Raji (cell line): ENCODE measurements around the gene RNF144B.

Source experiments
- POLR2A ChIP-seq: IDR thresholded peaks from 2 replicates; pipeline ENCODE4 v1.6.1; 2011; ENCODE audit warnings: low read depth, low read length, control low read depth; ENCODE audit not compliant: insufficient read depth

Gene RNF144B

DNA sequence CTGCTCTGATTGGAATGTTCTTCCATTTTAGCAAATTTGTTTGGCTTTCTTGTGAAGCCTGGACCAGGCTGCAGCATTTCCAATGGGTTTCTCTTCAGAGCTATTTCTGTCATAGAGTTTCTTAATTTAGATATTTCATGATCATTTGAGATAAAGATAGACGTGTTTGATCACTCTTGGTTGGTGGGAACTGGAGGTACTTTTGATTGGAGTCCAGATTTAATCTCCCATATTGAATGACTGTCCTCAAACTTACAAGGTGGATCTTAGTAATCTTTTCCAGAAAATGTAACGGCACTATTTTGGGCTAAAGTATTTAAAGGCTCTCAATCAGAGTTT, 29.2 kb downstream of the RNF144B start:
- no peak for TF ChIP-seq POLR2A

DNA sequence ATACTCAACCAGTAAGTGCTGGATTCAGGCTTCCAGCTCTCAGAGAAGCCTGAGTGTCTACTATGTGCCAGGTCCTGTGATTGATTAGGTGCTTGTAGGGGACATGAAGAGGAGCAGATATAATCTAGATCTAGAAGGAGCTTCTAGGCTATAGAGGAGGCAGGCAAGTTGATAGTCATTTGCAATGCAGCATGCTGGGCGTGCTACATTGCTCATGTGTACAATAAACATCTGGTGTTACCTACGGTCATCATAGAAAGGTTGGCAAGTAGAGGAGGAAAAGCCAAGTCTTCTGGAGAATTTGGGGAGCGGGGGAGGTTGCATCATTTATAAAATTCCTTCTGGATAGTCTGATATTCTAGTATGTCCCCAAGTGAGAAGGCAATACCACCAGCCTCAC, 33.2 kb downstream of the RNF144B start:
- TF ChIP-seq POLR2A = no peak

DNA sequence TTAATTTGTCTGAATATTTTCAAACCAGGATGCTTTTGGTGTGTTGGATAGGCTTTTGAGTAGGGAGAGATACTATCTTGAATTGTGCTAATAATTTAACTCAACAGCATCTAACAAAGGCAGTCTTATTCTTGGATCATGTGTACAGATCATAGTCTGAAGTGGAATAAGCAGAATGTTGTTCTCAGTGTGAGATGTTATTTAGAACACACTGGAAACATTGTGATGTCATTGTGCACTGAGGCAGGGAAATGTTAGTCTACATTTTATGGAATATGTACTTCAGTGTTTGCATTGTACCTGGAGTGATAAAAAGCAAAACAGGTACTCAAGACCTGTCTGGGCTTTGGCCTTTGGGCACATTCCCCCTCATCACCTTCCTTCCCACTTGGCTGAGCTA, 35.0 kb downstream of the RNF144B start:
- TF ChIP-seq POLR2A = no peak

DNA sequence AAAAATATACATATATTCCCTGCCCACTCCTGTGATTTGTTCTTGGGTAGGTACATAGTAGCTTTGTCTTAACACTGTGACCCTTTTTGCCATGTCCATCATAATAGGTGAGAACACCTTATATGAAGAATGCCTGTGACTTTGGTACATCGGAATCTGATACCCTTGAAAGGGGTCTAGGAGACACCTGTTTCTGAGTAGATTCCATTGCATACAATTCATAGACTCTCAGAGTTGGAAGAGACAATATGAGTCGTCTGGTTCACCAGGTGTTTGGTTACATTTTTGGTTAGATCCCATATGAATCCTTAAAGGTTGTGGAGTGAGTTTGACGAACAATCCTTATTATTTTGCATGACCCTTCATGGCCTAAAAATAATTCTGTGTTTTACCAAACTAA, 36.3 kb downstream of the RNF144B start:
- no peak for TF ChIP-seq POLR2A

DNA sequence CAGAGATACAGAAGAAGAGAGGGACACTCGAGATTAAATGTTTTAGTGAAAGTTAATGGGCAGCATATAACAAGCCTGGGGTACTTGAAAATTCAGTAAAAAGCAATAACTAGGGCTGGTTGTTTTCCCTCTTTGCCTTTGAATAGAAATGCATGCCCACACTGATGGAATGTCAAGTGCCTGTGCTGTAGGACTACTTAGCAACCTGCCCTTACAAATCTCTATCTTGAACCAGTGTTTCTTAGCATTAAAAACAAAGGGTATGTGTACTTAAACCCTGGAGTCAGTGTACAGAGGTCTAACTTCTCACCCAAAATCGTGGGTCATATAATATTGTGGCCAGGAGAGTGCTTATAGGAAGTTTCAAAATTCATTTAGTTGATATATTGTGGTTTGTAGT, 37.1 kb downstream of the RNF144B start:
- no peak for TF ChIP-seq POLR2A

DNA sequence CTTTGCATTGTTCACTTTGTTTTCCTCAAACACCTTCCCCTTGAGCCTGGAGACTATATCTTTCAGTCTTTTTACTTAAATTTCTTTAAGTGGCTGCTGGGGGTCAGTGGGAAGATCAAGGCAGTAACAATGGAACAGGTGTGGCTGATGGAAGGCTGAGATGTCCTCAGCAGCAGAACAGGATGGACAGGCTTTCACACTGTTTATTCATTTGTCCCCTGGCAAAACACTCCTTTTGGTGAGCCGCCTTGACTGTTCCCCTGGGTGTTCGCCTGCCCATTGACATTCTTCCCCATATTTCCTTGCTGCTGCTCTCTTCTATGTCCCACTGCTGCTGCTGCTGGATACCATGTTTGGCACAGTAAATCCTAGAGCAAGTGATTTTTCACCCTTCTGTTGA, 38.1 kb downstream of the RNF144B start:
- TF ChIP-seq POLR2A = no peak

DNA sequence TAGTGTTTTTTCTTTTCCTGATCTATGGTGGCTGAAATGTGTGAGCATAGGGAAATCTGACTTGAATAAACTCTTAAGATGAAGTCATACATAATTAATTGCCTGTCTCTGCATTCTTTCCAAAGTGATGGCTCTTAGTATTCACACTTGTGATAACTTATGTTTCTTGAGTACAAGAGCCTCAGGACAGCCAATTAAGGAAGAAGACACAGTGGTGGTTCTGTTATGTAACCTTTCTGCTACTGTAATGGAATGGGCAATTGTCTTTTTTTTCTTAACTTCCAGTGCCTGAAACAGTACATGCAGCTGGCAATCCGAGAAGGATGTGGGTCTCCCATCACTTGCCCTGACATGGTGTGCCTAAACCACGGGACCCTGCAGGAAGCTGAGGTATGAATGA, 40.1 kb downstream of the RNF144B start:
- no peak for TF ChIP-seq POLR2A

DNA sequence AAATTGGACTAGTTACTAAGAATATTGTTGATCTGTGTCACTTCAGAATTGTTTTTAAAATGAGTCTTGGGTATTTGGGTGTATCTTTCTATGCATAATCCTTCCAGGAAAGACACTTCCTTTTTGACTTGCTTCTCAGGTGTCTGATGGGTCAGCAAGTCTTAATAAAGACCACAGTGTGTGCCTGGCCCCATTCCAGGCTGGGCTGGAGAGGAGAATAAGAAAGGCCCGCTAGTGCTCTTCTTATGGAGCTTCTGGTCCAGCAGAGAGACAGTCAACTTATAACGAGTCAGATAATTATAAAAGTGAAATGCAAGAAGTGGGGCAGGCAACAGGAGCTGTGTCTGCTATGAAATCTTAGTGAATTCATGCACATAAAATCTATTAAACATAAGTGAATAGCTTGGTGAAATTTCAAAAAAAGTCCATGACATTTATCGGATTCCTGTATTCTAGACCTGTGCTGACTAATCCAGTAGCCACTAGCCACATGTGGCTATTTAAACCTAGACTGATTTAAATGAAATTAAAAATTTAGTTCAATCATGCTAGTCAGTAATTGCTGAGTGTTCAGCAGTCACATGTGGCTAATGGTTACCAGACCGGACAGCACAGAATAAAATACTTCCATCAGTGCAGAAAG, 42.6 kb downstream of the RNF144B start:
- no peak for TF ChIP-seq POLR2A

DNA sequence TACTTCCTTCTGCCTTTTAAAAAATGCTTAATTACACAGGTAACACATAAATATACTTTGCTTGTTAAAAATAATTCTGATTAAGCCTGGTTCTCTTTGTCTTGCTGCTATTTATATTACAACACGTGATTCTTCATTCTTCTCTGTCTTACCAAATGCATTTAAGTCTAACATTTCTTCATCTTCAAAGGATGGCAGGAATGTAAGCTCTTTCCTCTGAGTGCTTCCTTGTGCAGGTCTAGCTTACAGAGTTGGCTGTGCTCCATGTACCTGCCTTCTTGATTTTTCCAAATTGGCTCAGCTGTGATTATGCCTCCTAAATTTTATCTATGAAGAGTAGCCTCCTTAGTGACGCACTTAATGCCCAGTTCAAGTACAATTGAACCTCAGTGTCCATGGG, 44.4 kb downstream of the RNF144B start:
- no peak for TF ChIP-seq POLR2A

DNA sequence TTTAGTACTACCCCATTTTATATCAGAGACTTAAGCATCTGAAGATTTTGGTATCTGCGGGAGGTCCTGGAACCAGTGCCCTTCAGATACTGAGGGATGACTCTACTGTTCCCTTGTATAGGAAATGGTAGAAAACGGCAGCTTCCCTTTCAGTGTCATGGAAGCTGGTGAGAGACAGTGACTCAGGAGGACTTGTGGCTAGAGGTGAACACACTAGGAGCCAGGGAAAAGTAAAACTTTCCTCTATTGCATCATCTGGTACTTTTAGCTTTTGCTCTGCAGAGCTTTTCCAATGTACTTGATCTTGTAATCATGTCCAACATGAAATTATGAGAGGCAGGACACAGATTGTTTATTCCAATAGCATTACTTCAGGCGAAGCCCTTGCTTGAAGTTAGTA, 45.0 kb downstream of the RNF144B start:
- no peak for TF ChIP-seq POLR2A

DNA sequence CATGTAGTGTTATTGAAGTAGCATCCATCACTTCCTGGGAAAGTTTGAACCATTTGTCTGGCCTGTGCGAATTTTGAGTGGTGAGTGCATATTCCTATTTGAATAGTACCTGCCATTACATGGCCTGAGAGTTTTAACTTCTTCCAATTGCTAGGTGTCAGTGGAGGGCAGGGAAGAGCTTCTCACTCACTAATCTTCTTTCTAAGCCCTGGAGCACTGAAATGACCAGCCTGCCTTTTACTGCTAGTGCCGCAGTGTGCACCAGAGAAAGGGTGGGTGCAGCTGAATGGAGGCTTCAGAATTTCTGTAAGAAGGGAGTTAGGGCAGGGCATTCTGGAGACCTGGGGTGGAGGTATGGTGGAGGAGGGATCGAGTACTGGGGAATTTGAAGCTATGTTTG, 45.5 kb downstream of the RNF144B start:
- TF ChIP-seq POLR2A = no peak

DNA sequence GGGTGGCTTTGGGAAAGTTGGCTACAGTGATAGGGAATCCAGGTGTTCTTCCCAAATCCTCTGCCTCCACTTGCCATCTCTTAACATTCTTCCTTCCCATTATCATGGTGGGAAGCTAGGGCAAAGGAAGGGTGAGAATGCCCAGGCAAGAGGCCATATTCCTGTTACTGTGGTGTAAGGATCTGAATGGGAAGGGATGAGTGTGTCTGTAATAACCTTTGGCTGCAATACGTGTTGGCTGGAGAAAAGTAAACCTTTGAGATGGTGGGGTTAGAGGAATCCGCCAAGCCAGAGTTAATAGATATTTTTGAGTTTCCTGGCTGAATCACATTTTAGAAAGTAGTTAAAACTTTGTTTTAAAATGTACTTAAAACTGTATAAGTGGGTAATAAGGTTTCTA, 45.9 kb downstream of the RNF144B start:
- TF ChIP-seq POLR2A = no peak

DNA sequence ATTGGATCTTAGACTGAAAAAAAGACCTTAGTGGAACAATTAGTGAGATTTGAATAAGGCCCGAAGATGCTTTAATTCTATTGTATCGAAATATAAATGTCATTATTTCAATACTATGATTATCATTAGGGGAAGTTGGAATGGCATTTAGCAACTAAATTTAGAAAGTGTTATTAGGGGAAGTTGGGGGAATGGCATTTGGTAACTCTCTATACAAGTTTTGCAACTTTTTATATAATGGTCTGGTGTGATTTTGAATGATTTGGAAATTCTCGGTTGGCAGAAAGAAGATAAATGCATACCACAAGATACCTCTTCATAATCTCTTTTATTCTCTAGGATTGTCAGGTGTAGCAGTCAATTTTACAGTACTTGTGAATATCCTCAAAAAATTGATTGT, 49.2 kb downstream of the RNF144B start:
- no peak for TF ChIP-seq POLR2A

DNA sequence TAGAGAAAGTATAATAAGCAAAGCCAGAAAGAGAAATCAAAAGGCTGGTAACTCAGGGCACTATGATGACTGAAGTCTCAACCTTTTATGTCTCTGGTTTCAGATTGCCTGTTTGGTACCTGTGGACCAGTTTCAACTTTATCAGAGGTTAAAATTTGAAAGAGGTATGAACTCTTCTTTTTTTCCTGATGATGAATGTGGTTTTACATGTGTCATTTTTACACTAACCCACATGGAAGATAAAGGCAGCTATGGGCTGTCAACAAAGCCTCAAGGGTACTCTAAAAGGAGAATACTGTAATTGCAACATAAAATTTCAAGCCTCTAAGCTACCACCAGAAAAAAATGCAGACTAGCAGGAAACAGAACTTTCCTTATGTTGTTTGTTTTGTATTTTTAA, 52.4 kb downstream of the RNF144B start:
- TF ChIP-seq POLR2A = no peak

DNA sequence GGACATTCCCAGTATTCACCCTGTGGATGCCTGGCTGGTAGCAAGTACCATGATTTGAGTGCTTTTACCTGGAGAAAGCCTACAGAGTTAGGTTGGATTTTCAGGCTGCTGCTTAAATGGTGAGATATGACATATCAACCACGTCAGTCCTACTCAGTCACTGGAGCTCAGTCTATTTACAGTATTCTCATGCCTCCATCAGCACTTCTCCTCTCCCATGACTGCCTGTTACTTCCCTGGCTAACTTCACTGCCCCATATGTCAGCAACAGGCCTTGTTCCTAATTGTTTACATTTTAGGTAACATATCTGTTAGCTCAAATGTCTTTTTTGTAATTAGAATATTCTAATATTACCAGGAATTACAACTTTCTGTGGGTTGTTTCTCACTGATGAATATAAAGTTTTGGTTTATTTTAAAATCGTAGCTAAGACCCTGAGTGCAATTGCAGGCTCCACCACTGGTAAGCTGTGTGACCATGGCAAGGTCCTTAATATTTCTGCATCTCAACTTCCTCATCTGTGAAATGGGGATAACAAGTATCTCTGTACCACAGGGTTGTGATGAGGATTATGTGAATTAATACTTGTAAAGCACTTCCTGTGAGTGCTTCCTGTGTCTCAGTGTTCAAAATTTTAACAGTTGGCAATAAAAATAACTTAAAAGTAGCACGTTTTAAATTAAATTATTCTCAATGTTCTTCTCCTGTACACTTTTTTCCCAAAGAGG, 54.3 kb downstream of the RNF144B start:
- no peak for TF ChIP-seq POLR2A

DNA sequence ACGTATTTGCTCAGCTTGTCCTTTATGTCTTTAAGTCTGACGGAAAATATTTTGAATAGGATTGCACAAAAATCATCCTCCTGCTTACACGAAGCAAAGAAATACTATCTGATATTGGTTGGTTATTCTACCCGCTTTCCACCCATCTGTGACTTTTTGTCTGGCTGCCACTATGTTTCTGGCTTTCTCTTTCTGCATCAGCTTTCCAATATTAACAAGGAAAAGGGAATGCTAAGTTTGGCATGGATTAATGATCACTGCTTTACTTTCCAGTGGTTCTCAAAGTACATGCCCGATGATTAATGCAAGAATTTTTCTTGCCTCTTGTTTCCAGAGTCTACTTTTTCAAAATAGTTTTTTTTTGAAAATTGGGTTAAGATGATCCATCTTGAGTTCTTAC, 57.0 kb downstream of the RNF144B start:
- no peak for TF ChIP-seq POLR2A

DNA sequence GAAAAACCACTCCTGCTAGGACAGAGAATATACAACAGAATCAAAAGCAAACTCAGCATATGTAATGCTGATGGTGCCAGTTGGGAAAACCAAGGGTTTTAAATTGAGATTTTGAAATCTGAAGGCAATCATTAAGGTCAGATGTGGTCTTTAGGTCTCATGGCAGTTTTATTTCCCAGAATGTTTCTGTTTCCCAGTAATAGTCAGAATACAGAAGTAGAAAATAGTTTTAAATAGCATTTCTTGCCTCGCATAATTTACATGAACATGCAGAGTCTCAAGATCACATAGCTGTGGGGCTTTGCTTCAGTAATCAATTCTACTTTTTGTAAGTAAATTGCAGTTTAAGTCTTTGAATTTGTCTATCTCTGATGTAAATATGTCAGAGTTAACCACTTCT, 58.1 kb downstream of the RNF144B start:
- TF ChIP-seq POLR2A = no peak
